HPDE6-E6E7 (cell line): ENCODE results near the gene NUDCD2.
"Not testable (repeated sequence)": the region's sequence is repeated elsewhere in the genome, so short reads cannot be mapped to it uniquely, and the experiment has no call there.

Source experiments
- DNase-seq: peaks from one replicate; pipeline ENCODE4 v3.0.0; 2011; ENCODE audit warnings: missing footprints; ENCODE audit errors: extremely low spot score

Gene NUDCD2

DNA sequence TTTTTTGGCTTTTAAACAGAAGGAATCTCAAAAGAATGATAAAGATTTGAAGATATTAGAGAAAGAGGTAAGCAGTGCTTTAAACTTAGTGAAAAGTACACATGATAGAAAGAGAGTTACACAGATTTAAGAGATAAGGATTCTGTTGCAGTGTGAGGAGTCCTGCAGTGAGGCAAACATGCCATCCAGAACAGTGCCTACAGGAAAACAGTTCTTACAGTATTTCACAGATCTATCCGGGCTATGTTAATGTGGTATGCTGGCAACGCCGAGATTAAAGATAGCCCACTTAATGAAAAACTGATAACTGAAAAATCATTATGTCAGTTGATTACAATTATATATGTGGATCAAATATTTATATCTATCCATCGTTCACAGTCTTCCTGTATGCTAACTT lies 7.8 kb upstream of the NUDCD2 start:
- DNase-seq = no peak

DNA sequence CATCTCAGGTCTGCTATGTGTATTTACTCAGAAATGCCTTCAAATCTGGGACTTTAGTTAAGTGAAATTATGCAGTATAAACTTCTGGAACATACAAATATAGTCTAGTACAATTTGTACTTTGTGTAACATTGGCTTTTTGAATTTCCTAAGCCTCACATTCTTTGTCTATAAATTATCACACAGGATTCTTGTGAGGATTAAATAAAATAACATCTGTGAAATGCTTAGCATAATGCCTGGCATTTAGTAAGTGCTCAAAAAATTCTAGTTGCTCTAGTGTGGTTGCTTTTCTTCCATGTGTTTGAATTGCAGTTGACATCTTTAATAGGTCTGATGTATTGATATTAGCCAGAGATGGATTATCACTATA lies 3.1 kb upstream of the NUDCD2 start:
- DNase-seq = no peak

DNA sequence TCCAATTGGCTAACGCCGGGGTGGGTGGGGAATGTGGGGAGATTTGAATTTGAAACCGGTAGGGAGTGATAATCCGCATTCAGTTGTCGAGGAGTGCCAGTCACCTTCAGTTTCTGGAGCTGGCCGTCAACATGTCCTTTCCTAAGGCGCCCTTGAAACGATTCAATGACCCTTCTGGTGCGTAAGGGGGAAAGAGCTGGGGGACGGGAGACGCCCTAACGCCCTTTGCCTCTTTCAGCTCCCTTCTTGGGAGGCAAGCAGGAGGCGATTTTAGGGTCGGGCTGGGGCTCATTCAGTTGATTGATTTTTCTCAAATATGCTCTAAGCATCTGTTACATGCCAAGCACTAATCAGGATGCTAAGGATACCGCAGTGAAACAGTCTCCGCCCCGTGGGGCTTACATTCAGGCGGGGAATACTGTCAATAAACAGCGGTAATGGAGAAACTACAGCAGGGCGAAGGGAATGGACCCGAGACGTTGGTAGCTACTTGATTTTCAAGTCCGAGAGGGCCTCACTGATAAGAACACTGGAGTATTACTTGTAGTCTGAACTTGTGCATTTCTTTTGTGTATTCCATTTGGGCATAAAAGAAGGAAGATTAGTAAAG lies 765 bp upstream of the NUDCD2 start, which contains the start of gene HMMR:
Gene HMMR, plus strand, starts transcription at position 71 of the 610 bp plus-strand sequence. Its CDS starts 61 bp downstream, at position 132.
- DNase-seq = no peak

DNA sequence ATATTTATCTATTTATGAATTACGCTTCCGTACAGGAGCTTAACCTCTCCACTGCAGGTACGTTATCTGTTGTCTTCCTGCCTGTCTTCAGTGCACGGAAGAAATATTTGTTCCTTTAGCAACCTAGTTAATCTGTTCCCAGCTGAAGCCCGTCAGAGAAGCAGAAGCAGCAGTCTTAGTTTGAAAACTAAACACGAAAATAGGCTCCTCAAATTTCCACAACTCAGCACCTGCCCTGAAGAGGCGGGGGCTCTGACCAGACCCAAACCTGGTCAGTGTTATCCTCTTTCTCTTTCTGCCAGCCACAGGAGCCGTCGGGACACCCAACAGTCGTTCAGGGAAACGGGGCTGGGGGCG lies 462 bp downstream of the NUDCD2 start:
- no peak for DNase-seq

DNA sequence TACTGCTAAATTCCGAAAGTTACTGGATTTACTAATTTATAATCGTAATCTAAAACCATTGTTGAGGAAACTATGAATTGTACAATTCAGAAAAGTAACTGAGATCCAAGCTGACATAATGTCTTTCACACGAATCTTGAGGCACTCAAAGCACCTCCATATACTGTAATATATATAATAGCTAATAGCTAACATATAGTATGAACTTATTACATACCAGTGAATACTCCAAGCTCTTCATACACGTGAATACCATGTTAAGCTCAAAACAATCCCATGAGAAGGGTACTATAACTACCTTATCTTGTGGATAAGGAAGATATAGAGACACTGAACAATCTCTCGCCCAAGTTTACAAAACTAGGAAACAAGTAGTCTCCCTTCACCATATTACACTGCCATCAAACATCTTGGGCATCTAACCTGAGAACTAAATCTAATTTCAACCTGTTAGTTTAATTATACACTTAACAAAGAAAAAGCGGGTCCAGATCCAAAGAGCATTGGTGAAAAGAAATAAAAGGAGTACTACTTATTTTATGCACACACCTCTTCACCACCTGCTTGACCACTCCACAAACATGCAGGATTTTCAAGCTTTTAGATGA lies 1.0 kb downstream of the NUDCD2 start:
- no peak for DNase-seq

DNA sequence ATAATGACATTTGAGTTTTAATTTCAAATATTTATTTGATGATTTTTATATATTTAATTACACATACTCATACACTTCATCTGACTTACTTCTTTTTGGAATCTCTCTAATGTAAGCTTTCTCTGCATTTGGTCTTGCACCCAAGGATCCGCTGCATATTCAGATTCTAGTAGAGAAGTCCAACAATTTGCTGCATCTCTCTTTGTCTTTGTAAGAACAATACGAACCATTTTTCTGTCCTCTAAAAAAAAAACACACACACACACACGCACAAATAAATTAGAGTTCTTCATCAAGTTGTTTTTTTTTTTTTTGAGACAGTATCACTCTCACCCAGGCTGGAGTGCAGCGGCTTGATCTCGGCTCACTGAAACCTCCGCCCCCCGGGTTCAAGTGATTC lies 3.1 kb downstream of the NUDCD2 start:
- no peak for DNase-seq

DNA sequence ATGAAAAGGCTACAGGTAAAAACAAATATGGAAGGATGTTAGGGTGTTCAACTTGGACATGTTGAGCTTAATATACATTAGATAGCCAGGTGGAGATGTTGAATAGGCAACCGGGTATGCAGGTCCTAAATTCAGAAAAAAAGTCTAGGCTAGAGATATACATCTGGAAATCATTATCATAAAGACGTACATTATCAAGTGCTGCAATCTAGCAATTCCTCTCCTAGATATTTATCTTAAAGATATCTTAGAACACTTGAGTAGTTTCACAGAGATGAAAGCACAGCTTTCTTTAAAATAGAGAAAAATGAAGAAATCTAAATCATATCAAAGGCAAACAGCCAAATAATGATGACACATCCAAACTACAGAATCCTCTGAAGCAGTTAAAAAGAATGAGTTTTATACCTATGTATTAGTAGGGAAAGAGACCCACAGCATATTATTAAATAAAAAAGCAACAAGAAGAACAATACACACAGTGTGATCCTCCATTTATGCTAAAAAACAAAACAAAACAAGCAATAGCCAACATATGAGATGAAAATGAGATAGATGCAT lies 3.8 kb downstream of the NUDCD2 start:
- no peak for DNase-seq

DNA sequence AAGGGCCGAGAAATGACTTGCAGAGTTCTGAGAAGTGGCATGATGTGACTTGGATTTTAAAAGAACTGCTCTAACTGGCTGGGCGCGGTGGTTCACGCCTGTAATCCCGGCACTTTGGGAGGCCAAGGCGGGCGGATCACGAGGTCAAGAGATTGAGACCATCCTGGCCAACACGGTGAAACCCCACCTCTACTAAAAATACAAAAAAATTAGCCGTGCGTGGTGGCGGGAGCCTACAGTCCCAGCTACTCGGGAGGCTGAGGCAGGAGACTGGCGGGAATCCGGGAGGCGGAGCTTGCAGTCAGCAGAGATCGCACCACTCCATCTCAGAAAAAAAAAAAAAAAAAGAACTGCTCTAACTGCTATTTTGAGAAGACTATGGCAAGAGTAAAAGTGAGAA lies 4.5 kb downstream of the NUDCD2 start:
- not testable (repeated sequence) for DNase-seq

DNA sequence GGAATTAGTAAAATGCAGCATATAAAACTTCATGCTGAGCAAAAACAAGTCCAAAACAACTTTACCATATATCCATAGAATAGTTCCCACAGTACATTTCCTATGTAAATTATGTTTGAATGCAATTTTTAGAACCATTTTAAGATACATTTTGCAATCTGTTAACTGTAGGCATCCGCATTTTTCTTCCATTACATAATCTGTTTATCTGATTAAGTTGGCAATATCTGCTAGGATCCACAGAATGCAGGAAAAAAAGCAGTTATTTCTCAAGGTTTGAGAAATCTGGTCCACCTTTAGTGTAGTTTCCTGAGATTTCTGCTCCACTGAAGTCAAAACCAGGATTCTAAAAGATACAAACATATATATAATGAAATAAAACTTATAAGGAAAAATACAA lies 6.2 kb downstream of the NUDCD2 start:
- no peak for DNase-seq

DNA sequence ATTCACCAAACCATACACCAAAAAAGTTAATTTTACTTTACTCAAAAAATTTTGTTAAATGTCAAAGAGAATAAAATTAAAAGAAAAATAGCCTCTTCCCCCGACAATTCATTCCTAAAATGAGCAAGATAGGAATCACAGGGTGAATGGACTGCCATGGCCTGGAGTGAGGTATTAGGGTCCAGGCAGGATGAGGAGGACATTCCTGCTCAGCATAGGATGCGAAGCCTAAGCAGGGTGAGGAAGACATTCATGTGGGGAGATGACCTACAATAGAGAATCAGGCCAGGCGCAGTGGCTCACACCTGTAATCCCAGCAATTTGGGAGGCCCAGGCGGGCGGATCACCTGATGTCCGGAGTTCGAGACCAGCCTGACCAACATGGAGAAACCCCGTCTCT lies 8.4 kb downstream of the NUDCD2 start:
- DNase-seq = no peak

DNA sequence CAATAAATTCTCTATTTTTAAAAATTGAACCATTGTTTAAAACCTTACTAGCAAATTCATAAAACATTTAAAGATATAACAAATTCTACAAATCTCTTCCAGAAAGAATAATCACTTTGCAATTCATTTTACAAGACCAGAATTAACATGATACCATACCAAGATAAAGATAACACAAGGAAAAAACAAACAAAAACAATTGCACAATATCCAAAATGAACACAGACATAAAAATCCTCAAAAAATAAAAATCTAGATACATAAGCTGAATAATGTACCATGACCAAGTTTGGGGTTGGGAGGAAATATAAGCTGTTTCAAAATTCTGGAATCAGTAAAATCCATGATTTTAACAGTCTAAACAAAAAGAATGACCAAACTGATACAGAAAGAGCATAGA lies 11.4 kb downstream of the NUDCD2 start:
- no peak for DNase-seq

DNA sequence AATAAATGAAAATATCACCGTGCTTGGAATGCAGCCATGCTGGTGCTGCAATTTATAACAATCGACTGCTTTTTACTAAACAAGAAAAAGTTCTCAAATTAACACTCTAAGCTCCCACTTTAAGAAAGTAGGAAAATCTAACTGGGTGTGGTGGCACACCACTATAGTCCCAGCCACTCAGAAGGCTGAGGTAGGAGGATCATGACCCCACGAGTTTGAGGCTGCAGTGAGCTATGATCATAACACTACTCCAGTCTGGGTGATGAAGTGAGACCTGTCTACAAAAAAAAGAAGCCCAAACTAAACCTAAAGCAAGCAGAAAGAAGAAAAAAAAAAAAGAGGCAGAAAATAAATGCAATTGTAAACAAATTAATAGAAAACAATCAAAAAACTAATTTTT lies 12.0 kb downstream of the NUDCD2 start:
- DNase-seq = no peak

DNA sequence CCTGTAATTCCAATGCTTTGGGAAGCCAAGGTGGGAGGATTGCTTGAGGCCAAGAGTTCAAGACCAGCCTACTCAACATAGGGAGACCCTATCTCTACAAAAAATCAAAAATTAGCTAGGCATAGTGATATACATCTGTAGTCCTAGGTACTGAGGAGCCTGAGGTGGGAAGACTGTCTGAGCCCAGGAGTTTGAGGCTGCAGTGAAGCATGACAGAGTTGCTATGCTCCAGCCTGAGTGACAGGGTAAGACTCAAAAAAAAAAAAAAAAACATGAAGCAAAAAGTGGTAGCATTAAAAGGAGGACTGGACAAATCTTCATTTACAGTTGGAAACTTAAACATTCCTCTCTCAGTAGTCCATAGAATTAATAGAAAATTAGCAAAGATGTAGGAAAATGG lies 12.7 kb downstream of the NUDCD2 start:
- no peak for DNase-seq

DNA sequence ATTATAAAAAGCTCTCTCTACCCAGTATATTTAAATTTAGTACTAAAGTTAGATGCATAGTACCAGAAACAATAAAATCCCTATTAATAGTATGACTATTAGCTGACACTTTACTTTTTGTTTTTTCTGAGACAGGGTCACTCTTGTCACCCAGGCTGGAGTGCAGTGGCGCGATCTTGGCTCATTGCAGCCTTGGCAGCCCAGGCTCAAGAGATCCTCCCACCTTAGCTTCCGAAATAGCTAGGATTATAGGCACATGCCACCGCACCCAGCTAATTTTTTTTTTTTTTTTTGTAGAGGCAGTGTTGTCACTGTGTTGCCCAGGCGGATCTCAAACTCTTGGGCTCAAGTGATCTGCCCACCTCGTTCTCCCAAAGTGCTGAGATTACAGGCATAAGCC lies 14.6 kb downstream of the NUDCD2 start:
- DNase-seq = no peak

DNA sequence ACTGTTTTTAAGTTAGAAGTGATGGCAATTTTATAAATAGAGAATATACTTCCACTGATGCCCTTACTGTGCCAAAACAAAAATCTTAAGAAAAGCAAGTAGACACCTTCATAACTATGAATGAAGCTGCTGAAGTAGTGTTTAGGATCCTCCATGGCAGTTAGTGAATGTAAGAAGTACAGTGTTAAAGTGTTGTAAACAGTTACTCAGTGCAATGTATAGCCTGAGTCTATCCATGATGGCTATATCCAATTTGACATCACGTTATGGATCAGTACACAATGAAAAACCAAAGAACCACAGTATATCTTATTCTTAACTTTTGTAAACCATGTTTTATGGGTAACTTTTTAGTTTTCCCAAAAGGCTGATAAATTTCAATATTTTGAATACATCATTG lies 15.4 kb downstream of the NUDCD2 start:
- no peak for DNase-seq

DNA sequence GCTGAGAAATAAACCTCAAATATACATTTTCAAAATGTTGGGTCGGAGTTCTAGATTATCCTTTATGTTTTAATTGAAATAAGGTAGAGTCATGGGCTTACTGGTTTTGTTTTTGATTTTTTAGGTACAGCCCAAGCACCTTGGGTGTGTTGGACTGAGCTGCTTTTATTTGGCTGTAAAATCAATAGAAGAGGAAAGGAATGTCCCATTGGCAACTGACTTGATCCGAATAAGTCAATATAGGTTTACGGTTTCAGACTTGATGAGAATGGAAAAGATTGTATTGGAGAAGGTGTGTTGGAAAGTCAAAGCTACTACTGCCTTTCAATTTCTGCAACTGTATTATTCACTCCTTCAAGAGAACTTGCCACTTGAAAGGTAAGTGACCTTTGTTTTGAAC lies 18.9 kb downstream of the NUDCD2 start:
- no peak for DNase-seq

DNA sequence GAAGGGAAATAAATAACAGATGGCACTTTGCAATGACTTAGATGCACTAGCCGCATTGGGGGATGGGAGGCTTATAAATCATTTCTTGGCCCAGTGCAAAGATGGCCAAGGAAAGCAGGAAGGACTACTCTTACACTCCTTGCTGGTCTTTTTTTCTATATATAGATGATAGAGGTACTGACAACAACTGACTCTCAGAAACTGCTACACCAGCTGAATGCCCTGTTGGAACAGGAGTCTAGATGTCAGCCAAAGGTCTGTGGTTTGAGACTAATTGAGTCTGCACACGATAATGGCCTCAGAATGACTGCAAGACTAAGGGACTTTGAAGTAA lies 20.8 kb downstream of the NUDCD2 start:
- no peak for DNase-seq

DNA sequence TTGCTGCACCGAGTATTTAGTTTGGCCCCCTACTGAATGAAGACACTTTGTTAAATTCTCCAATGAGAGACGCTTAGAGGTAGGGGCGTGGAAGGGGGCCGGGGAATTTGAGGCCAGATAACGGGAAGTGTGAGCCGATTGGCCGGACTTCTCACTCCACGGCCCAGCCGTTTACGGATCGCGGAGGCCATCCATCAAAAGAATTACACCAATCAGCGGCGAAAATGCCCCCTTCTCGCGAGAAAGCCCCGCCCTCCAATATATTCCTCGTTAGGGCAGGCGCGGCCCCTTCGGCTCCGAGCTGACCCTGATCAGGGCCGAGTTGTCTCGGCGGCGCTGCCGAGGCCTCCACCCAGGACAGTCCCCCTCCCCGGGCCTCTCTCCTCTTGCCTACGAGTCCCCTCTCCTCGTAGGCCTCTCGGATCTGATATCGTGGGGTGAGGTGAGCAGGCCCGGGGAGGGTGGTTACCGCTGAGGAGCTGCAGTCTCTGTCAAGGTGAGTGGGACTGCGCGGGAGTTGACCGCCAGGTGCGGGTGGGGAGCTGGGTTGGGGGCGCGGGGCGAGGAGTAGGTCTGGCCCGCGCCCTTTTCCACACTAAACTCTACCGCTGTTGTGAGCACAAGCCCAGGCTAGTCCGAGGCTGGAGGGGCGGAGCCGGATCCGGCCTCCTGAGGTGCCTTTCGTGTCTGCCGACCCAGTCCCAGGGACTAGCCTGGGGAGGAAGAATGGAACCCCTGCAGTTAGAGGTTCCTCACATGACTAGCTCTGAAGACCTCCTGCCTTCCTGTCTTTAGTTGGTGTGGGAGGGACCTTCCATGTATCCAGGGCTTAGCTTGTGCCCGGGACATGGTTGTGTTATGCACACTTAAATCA lies 22.4 kb downstream of the NUDCD2 start, which contains the start of gene CCNG1:
Gene CCNG1, plus strand, starts transcription at position 287 of the 874 bp plus-strand sequence. CDS start 1,662 bp downstream, outside the sequence.
- DNase-seq = peak; percentile 95

DNA sequence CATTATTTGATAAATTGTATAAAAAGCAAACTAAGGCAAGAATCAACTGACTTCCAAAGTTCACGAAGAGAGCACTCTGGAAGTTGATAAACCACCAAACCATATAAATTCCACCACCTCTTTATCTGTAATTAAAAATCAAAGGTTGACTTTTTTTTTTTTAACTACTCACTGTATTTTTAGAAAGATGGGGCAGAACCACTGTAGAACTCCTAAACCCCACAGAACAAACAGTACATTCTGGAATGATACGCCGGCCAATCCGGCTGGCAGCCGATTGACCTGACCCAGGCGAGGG lies 22.9 kb downstream of the NUDCD2 start:
- DNase-seq = no peak

DNA sequence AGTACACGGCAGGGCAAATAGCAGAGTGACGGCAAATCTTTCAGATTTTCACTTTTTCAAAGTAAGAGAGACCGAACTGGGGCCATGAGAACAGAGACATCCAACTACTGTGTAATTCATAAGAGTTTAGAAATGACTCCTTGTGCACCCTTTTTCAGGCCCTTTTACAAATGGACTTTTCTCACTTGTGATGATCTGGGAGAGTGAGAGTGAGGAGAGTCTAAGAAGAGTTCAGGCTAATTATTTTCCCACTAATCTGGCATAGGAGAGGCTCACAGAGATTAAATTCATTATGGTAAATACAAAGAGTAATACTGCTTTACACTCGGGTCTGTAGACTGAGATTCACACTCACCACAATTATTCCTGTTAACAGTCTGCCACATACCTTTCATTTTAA lies 23.4 kb downstream of the NUDCD2 start:
- no peak for DNase-seq

DNA sequence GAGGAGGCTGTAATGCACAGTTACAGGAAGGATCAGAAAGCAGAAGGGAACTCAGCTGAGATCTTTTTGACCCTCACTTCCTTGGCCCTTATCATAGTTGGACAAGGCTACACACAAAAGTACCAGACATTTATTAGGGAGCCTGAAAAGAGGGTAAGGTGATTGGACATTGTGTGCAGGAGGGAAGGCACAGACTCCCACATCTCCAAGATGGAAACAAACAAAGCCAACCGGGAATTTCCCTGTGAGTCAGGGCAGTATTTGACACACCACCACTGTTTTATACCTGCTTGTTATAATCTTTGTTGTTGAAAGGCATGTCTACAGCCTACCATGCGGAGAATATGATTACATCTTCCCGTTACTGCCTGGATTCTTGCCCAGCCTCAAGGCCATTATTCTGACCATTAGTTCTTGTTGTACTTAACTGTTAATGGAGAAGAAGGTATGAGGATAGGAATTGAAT lies 25.5 kb downstream of the NUDCD2 start:
- peak; percentile 17 for DNase-seq

DNA sequence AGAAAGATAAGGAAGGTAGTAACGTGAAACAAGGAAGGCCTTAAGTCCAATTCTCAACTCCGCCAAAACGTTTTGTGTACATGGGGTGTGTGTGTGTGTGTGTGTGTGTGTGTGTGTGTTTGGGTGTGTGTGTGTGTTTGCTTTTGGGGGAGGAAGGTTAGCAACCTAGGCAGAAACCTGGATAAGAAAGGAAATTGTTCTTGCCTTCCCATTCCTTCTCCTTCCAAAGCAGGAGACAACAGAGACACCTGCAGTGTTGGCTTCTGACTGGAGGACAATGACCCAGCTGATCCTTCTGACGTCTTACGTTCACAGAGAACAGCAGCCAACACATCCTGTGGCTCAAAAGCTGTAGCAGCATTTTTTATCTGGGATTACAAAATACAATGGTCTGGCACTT lies 26.6 kb downstream of the NUDCD2 start:
- DNase-seq = no peak

DNA sequence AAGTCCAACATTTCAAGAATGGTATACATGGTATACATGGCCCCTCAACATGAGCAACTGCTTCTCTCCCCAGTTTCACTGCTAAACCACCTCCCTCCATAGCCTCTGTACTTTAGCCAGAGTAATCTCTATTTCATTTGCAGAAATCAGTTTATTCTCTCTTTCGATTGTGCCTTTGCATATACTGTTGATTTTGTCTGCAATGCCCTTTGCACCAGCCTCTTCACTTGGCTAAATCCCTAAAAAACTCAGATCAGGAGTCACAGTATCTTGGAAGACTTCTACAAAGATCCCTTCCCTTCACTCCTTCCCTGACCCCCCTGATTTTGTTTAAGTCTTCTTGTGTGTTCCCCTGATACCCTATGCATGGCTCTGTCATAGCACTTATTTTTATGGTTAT lies 27.4 kb downstream of the NUDCD2 start:
- no peak for DNase-seq
